DND-41 (cell line): ENCODE results near the gene TEX47.

Experiments used
- EZH2 ChIP-seq: IDR thresholded peaks from 3 replicates; pipeline ENCODE4 v1.6.1; 2012; ENCODE audit warnings: borderline replicate concordance, low read depth, mild to moderate bottlenecking, moderate library complexity, low read length, inconsistent platforms; ENCODE audit not compliant: severe bottlenecking
- TF ChIP-seq, protein P1 (sequence below): IDR thresholded peaks from 2 replicates; pipeline ENCODE4 v1.5.1; 2012; ENCODE audit warnings: borderline replicate concordance, low read length, moderate library complexity, mild to moderate bottlenecking; ENCODE audit not compliant: poor library complexity, severe bottlenecking; ENCODE audit errors: extremely low read depth

DNA sequence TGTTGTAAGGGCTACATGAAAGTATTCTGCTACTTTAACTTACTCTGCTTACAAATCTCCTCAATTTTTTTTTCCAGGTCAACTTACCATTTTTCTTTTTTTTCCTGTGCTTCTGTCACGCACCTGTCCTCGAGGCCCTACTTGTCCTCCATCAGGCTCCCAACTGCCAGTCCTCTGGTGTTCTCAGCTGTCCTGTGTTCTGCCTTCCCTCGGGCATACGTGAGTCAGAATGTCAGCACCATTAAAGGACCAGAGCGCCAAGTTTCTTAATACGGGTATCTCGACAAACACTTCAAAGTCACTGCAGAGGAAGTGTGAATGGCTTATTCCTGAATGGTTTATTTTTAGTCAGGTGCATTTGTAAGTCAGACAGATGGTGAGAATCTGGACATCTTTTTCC is at the start of gene TEX47:
- TF ChIP-seq, protein P1, sequence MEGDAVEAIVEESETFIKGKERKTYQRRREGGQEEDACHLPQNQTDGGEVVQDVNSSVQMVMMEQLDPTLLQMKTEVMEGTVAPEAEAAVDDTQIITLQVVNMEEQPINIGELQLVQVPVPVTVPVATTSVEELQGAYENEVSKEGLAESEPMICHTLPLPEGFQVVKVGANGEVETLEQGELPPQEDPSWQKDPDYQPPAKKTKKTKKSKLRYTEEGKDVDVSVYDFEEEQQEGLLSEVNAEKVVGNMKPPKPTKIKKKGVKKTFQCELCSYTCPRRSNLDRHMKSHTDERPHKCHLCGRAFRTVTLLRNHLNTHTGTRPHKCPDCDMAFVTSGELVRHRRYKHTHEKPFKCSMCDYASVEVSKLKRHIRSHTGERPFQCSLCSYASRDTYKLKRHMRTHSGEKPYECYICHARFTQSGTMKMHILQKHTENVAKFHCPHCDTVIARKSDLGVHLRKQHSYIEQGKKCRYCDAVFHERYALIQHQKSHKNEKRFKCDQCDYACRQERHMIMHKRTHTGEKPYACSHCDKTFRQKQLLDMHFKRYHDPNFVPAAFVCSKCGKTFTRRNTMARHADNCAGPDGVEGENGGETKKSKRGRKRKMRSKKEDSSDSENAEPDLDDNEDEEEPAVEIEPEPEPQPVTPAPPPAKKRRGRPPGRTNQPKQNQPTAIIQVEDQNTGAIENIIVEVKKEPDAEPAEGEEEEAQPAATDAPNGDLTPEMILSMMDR = no peak
- no peak for TF ChIP-seq EZH2
